ENCODE data around the gene MEGF10.

The MEGF10 gene

GRCh38 chr5:127411381-127411780, 120.8 kb downstream of the MEGF10 start:
- DNase-seq (ENCODE audit: low read depth in 2 of 2) = no peak

GRCh38 chr5:127412698-127413097, 122.1 kb downstream of the MEGF10 start:
- DNase-seq (ENCODE audit: low read depth in 2 of 2) = no peak

GRCh38 chr5:127415034-127415433, 124.4 kb downstream of the MEGF10 start:
- DNase-seq (ENCODE audit: low read depth in 2 of 2) = no peak

- no peak for DNase-seq (ENCODE audit: low read depth in 2 of 2)
Observed at GRCh38 chr5:127416906-127417305, 126.3 kb downstream of the MEGF10 start.

- no peak for DNase-seq (ENCODE audit: low read depth in 2 of 2)
Observed at GRCh38 chr5:127417528-127417927, 126.9 kb downstream of the MEGF10 start.

GRCh38 chr5:127418367-127418766, 127.8 kb downstream of the MEGF10 start:
- no peak for DNase-seq (ENCODE audit: low read depth in 2 of 2)

GRCh38 chr5:127418974-127419682, 128.5 kb downstream of the MEGF10 start:
- no peak for DNase-seq (ENCODE audit: low read depth in 2 of 2)

GRCh38 chr5:127419683-127420257, 129.2 kb downstream of the MEGF10 start:
- no peak for DNase-seq (ENCODE audit: low read depth in 2 of 2)

- no peak for DNase-seq (ENCODE audit: low read depth in 2 of 2)
Observed at GRCh38 chr5:127420758-127421157, 130.2 kb downstream of the MEGF10 start.

- DNase-seq (ENCODE audit: low read depth in 2 of 2) = no peak
Observed at GRCh38 chr5:127421471-127421870, 130.9 kb downstream of the MEGF10 start.

- no peak for DNase-seq (ENCODE audit: low read depth in 2 of 2)
Observed at GRCh38 chr5:127423173-127423798, 132.7 kb downstream of the MEGF10 start.

GRCh38 chr5:127425037-127425436, 134.4 kb downstream of the MEGF10 start:
- no peak for DNase-seq (ENCODE audit: low read depth in 2 of 2)

- DNase-seq (ENCODE audit: low read depth in 2 of 2) = no peak
Observed at GRCh38 chr5:127425868-127426267, 135.3 kb downstream of the MEGF10 start.

GRCh38 chr5:127426661-127427060, 136.1 kb downstream of the MEGF10 start:
- no peak for DNase-seq (ENCODE audit: low read depth in 2 of 2)

- no peak for DNase-seq (ENCODE audit: low read depth in 2 of 2)
Observed at GRCh38 chr5:127428276-127428675, 137.7 kb downstream of the MEGF10 start.

GRCh38 chr5:127428748-127429147, 138.2 kb downstream of the MEGF10 start:
- no peak for DNase-seq (ENCODE audit: low read depth in 2 of 2)

GRCh38 chr5:127429928-127430327, 139.3 kb downstream of the MEGF10 start:
- no peak for DNase-seq (ENCODE audit: low read depth in 2 of 2)

- DNase-seq (ENCODE audit: low read depth in 2 of 2) = no peak
Observed at GRCh38 chr5:127430627-127431026, 140.0 kb downstream of the MEGF10 start.

GRCh38 chr5:127431977-127432585, 141.5 kb downstream of the MEGF10 start:
- DNase-seq (ENCODE audit: low read depth in 2 of 2) = no peak

GRCh38 chr5:127433526-127433925, 142.9 kb downstream of the MEGF10 start:
- DNase-seq (ENCODE audit: low read depth in 2 of 2) = no peak

- DNase-seq (ENCODE audit: low read depth in 2 of 2) = no peak
Observed at GRCh38 chr5:127434588-127434987, 144.0 kb downstream of the MEGF10 start.

GRCh38 chr5:127435821-127436220, 145.2 kb downstream of the MEGF10 start:
- DNase-seq (ENCODE audit: low read depth in 2 of 2) = no peak

GRCh38 chr5:127439644-127440043, 149.0 kb downstream of the MEGF10 start:
- DNase-seq (ENCODE audit: low read depth in 2 of 2) = no peak
